Breast epithelium (tissue), 3 donors: ENCODE data around the gene FMNL2.

Experiments
- POLR2A ChIP-seq: fragments of 450-650 bp; IDR thresholded peaks from one replicate; pipeline ENCODE4 v1.6.1; 2016; ENCODE audit warnings: antibody characterized with exemption, mild to moderate bottlenecking, moderate library complexity
- TF ChIP-seq, protein P1 (sequence below), 3 donors: fragments of 450-650 bp; IDR thresholded peaks; one replicate each; pipeline ENCODE4 v1.5.1; 2016 to 2017; ENCODE audit warnings: antibody characterized with exemption in 3 of 3, mild to moderate bottlenecking in 3 of 3, moderate library complexity in 3 of 3

DNA sequence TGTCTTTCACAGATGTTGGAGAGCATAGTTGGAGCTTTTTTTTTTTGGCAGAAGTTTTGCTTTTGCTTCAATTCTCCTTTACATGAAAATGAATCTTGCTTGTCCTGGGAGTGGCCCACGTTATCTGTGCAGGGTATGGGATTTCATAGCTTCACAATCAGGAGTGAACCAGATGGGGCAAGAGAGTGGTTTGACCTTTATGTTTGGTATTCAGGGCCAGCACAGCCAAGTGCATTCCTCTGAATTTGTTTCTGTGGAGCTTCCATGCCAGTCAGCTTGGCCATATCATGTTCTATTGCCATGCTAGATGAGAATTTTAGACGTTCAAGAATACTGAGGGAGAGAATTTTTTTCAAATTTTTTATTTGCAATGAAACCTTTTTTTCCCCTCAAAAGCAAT, 265.7 kb downstream of the FMNL2 start:
- TF ChIP-seq POLR2A = no peak
- TF ChIP-seq, protein P1, sequence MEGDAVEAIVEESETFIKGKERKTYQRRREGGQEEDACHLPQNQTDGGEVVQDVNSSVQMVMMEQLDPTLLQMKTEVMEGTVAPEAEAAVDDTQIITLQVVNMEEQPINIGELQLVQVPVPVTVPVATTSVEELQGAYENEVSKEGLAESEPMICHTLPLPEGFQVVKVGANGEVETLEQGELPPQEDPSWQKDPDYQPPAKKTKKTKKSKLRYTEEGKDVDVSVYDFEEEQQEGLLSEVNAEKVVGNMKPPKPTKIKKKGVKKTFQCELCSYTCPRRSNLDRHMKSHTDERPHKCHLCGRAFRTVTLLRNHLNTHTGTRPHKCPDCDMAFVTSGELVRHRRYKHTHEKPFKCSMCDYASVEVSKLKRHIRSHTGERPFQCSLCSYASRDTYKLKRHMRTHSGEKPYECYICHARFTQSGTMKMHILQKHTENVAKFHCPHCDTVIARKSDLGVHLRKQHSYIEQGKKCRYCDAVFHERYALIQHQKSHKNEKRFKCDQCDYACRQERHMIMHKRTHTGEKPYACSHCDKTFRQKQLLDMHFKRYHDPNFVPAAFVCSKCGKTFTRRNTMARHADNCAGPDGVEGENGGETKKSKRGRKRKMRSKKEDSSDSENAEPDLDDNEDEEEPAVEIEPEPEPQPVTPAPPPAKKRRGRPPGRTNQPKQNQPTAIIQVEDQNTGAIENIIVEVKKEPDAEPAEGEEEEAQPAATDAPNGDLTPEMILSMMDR (IDR thresholded peaks at IDR 0.05) = no peak
